Right atrium auricular region (tissue), 2 donors: ENCODE results near the gene CCDC102B. TPM values are rescaled to one million over a fixed set of nuclear protein-coding genes. Genes with fewer than 3 reads are reported as not detected.

Experiments used
- DNase-seq: peaks from one replicate; pipeline ENCODE4 v3.0.0-alpha.2; 2019; ENCODE audit warnings: low spot score
- H3K27ac ChIP-seq, 2 donors: fragments of 200-600 bp; sonication (generic); 1 replicate in 1 of 2; 2 replicates in 1 of 2; pipeline ENCODE4 v1.5.1; 2016 to 2019
- H3K27me3 ChIP-seq, 2 donors: fragments of 200-600 bp; sonication (generic); one replicate each; pipeline versions ENCODE4 v1.5.1 to v1.6.0; 2017 to 2019
- H3K36me3 ChIP-seq: fragments of 200-600 bp; sonication (generic); one replicate; pipeline ENCODE4 v1.5.1; 2016
- H3K4me1 ChIP-seq, 2 donors: fragments of 200-600 bp; sonication (generic); one replicate each; pipeline versions ENCODE4 v1.5.1 to v1.6.0; 2017 to 2019
- H3K4me3 ChIP-seq, 2 donors: fragments of 200-600 bp; sonication (generic); 1 replicate in 1 of 2; 2 replicates in 1 of 2; pipeline ENCODE4 v1.5.1; 2017 to 2019; ENCODE audit warnings: mild to moderate bottlenecking in 1 of 2, moderate library complexity in 1 of 2
- H3K9me3 ChIP-seq, 2 donors: fragments of 200-600 bp; sonication (generic); one replicate each; pipeline ENCODE4 v1.5.1; 2019
- total RNA-seq, 2 donors: library from RNA; depleted of rRNA; stranded (reverse); fragments of >200 nt; gene quantifications; one replicate each; pipeline ENCODE4 v1.1.0, GENCODE V29; 2016
- TF ChIP-seq, protein P1 (sequence below), 2 donors: fragments of 200-600 bp; sonication (generic); IDR thresholded peaks; one replicate each; pipeline ENCODE4 v1.5.1; 2019; ENCODE audit warnings: antibody characterized with exemption in 2 of 2

CCDC102B gene
- total RNA-seq, 2 donors from 2014 or later = 2.5 to 5.9 TPM

DNA sequence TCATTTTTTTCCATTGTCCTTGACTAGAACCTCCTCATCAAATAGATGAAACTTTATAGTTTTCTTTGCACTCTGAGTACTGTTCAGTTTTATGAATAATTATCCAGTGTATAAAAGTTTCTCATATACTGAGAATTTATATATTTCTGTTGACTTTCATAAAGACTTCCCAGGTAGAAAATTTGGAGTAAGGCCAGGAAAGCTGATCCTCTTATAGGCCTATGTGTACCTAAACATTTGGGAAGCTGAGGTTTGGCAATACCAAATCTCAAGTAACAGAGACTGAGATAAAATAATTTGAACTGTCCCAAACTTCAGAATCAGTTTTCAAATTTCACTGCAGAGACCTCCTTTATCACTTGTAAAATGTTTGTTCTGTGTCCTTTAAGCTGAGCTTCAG lies 43.4 kb downstream of the CCDC102B start:
- H3K9me3 ChIP-seq = no peaks in the 10 kb centered on the region
- TF ChIP-seq, protein P1, sequence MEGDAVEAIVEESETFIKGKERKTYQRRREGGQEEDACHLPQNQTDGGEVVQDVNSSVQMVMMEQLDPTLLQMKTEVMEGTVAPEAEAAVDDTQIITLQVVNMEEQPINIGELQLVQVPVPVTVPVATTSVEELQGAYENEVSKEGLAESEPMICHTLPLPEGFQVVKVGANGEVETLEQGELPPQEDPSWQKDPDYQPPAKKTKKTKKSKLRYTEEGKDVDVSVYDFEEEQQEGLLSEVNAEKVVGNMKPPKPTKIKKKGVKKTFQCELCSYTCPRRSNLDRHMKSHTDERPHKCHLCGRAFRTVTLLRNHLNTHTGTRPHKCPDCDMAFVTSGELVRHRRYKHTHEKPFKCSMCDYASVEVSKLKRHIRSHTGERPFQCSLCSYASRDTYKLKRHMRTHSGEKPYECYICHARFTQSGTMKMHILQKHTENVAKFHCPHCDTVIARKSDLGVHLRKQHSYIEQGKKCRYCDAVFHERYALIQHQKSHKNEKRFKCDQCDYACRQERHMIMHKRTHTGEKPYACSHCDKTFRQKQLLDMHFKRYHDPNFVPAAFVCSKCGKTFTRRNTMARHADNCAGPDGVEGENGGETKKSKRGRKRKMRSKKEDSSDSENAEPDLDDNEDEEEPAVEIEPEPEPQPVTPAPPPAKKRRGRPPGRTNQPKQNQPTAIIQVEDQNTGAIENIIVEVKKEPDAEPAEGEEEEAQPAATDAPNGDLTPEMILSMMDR (IDR thresholded peaks at IDR 0.05) = no peak
- H3K36me3 ChIP-seq = no peaks in the 10 kb centered on the region
- no peak overlapping the region for H3K4me3 ChIP-seq
- DNase-seq = no peak
- no peaks in the 10 kb centered on the region for H3K27me3 ChIP-seq
- no peak overlapping the region for H3K27ac ChIP-seq
- H3K4me1 ChIP-seq = no peaks in the 10 kb centered on the region

DNA sequence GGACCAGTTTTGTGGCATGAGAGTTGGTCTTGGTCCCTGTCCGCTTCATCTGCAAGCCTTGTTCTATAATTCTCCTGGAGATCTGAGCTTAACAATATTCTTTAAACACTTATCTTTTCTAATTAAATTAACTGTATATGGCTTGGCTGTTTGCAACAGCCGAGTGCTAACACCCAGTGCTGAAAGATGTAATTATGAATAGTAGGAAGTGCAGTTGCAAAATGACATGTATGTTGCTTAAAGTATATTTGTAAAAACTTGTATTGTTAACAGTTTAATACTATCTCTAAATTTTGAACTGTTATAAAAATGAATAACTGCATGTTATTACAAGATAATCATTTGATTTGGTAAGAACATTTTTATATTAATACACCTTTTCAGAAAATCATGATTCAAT lies 45.1 kb downstream of the CCDC102B start:
- no peak overlapping the region for H3K27ac ChIP-seq
- DNase-seq = no peak
- no peaks in the 10 kb centered on the region for H3K36me3 ChIP-seq
- no peaks in the 10 kb centered on the region for H3K9me3 ChIP-seq
- H3K27me3 ChIP-seq = no peaks in the 10 kb centered on the region
- no peak overlapping the region for H3K4me3 ChIP-seq
- TF ChIP-seq, protein P1 (IDR thresholded peaks at IDR 0.05) = no peak
- no peaks in the 10 kb centered on the region for H3K4me1 ChIP-seq

DNA sequence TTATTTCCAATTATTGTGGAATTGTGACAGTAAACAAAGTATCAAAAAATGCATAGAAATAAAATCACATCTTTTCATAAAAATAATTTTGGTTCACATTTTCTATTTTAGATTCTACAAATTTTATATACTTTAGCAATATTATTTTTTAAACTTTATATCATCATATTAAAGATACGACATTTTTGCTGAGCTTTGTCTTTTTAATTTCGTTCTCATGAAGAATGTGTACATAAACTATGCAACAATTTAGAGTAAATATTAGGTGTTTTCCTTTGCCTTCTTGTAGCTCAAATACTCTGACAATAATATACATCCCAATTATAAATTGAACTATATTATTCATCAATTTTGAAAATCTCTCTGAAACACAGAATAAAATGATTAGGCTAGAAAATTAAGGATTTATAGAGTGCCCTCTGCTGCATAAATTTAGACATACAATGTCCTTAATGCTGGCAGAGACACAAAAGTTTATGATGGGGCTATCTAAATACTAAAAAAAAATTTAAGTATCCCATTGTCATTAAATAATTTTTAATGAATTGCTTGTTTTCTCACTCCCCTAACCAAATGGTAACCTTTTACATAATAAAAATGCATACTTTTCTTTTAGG lies 45.7 kb downstream of the CCDC102B start:
- no peak for DNase-seq
- Histone ChIP-seq H3K4me3 (no peak overlapping the region), H3K27me3 (no peaks in the 10 kb centered on the region), H3K36me3 (no peaks in the 10 kb centered on the region), H3K27ac (no peak overlapping the region), H3K9me3 (no peaks in the 10 kb centered on the region), H3K4me1 (no peaks in the 10 kb centered on the region)
- TF ChIP-seq, protein P1 (IDR thresholded peaks at IDR 0.05) = peak in 1 of 2 donors; percentile 18

DNA sequence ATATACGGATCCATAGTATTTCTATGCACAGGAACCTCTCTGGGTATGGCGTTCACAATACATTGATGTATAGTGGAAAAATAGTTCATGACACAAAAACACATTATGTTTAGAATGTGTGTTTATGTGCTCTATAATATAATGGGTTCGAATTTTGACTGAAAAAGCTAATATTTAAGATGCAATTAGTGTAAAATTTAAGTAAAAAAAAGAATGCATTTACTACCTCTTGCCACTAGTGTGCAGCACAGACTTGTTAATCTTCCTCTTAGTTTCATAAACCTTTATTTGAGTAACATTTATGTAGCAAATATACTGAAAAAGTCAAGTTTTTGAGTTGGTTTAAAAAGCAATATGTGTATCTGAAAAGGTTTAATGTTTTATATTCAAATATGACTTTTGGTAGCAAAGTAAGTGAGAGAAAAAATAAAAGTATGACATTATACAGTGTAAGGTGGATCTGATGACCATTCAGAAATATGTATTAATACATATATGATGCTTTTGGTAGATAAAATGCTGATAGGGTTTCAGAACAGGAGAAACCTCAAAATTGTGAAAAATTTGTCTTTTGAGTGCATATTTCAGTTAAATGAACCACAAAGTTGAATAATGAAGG lies 49.4 kb downstream of the CCDC102B start:
- Histone ChIP-seq H3K4me1 (no peaks in the 10 kb centered on the region), H3K27me3 (no peaks in the 10 kb centered on the region), H3K4me3 (no peak overlapping the region), H3K27ac (no peak overlapping the region), H3K9me3 (no peaks in the 10 kb centered on the region), H3K36me3 (no peaks in the 10 kb centered on the region)
- TF ChIP-seq, protein P1 (IDR thresholded peaks at IDR 0.05) = peak; percentile 49 to 72
- no peak for DNase-seq

DNA sequence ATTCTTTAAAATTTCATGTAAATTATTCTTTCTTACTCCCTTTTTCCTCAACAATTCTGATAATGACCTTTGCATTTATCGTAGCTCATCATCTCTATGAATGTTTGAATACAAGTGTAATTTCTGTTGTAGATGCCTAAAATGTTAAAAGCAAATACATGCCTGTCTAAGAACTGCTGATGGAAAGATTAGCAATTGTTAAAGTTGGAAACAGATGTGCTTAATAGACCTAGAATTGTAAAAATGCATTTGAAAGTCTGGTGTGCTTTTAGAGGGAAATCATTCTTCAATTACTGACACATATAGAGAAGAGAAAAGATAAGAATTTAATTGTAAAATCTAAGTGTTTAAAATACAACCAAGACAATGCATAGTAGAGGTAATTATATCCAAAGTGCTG lies 50.4 kb downstream of the CCDC102B start:
- H3K4me3 ChIP-seq = no peak overlapping the region
- TF ChIP-seq, protein P1 (IDR thresholded peaks at IDR 0.05) = no peak
- H3K27me3 ChIP-seq = no peaks in the 10 kb centered on the region
- no peaks in the 10 kb centered on the region for H3K36me3 ChIP-seq
- no peaks in the 10 kb centered on the region for H3K4me1 ChIP-seq
- no peak overlapping the region for H3K27ac ChIP-seq
- no peaks in the 10 kb centered on the region for H3K9me3 ChIP-seq
- DNase-seq = no peak
